UCSD-AML1 (cell line): ENCODE measurements around the gene OGA.
"Not testable (repeated sequence)": the region's sequence is repeated elsewhere in the genome, so short reads cannot be mapped to it uniquely, and the experiment has no call there.

Source experiments
- DNase-seq: peaks from one replicate; lab custom pipeline; 2025; ENCODE audit not compliant: unreplicated experiment; lab: John Stamatoyannopoulos, UW

OGA gene

GRCh38 chr10:101807158-101807557 lies 11.1 kb downstream of the OGA start:
- no peak for DNase-seq

- no peak for DNase-seq
Observed at GRCh38 chr10:101803511-101803910, 14.7 kb downstream of the OGA start.

- no peak for DNase-seq
Observed at GRCh38 chr10:101797403-101798059, 20.7 kb downstream of the OGA start.

DNA sequence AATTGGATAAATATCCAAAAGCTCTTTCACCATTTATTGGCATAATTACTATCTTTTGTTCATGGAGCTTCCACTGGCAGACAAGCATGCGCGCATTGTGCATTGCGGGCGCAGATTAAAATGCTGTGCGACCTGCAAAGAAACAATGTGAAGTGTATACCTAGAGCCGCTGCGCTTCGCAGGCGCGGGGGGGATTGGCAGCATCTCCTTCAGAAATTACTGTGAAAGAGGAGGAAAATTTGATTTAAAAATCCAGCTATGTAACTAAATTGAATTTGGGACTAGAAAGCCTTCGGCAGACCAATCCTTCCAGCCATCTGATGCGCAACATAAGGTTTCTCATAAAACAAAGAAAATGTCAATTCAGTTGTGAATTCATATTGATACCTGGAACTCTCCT lies 24.7 kb downstream of the OGA start:
- DNase-seq = no peak

DNA sequence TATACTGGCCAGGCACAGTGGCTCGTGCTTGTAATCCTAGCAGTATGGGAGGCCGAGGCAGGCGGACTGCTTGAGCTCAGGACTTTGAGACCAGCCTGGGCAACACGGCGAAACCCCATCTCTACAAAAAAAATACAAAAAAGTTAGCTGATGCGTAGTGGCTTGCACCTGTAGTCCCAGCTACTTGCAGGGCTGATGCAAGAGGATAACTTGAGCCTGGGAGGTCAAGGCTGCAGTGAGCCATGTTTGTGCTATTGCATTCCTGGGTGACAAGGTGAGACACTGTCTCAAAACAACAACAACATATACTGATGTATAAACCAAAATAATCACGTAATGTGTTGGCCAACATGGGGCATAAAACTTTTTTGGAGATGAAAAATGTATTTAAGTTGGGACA lies 28.6 kb downstream of the OGA start:
- no peak for DNase-seq

GRCh38 chr10:101789231-101789630 lies 29.0 kb downstream of the OGA start:
- not testable (repeated sequence) for DNase-seq

- DNase-seq = no peak
Observed at GRCh38 chr10:101785801-101786200, 32.4 kb downstream of the OGA start.

- DNase-seq = no peak
Observed at GRCh38 chr10:101784558-101784957, 33.7 kb downstream of the OGA start.

- no peak for DNase-seq
Observed at GRCh38 chr10:101783736-101784118, 34.5 kb downstream of the OGA start.

GRCh38 chr10:101782811-101783735 lies 35.2 kb downstream of the OGA start, which contains the start of gene NPM3:
TSS of gene NPM3 (minus strand) at chr10:101783446. CDS start at chr10:101783390, 56 bp downstream.
- peak; percentile 81 for DNase-seq

- DNase-seq = no peak
Observed at GRCh38 chr10:101781984-101782810, 36.0 kb downstream of the OGA start.

- no peak for DNase-seq
Observed at GRCh38 chr10:101781655-101781983, 36.6 kb downstream of the OGA start.

DNA sequence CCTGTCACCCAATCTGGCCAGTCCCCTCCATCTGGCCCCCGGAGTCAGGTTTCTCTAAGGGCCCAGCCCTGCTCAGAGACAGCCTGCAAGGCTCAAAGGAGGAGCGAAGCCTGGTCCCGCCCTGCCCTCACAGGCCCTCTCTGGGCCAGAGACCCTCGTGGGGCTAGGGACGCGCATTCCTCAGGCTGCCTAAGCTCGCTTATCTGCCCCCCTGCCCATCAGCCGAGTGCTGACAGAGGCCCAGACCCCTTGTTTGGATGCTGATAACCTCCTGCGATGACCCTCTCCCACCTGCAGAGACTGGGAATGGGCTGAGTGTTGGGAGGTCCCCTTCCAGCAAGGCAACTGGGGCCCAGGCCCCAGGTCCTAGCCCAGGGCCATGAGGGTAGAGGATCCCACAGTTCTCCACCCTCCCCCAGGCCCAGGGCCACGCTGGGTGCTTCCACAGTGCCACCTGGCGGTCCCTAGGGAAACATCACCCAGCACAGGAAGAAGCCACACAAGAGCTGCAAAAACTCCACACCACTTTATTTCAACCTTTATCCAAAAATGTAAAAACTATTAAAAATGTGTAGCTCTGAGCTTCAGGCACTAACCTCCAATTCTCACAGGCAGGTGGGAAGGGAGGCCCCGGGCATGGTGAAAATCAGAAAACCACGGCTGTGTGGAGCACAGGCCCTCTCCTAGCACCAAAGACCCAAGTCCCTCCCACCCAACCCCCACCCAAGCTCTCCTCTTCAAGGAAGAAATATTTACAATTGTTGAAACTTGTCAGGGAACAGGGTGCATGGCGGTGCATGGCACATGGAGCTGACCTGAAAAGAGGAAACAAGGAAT lies 37.2 kb downstream of the OGA start:
- DNase-seq = peak; percentile 70

GRCh38 chr10:101780187-101780817 lies 37.9 kb downstream of the OGA start:
- no peak for DNase-seq

- no peak for DNase-seq
Observed at GRCh38 chr10:101779544-101780186, 38.6 kb downstream of the OGA start.

DNA sequence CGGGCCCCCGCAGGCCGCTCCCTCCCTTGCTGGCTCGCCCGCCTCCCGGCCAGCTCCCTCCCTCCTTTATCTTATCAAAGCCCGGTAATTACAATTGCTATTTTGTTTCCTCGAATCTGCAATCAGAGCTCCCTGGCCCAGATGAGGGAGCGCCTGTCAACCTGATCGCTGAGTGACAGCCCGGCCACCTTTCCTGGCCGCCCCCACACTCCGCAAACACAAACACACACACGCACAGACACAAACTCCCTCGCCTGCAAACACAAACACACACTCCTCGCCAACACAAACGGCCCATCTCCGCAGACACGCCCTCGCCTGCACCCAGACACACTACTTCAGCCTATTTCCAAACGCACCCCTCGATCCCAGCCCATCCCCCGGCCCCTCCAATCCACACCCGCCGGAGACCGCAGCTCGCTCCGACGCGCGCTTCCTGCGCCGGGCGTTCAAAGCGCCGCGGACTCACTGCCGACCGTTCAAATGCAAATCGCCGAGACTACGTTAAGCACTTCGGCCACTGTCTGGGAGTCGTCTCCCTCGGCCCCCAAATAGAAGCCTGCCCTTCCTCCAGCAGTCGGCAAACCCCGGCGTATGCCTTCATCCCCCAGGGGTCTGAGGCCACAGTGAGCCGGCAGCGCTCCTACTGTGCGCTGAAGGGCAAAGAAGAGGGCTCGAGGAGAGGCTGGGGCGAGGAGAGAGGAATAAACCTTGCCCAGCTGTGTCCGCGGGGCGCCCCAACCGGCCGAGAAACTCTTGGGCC lies 39.3 kb downstream of the OGA start:
- DNase-seq = no peak

DNA sequence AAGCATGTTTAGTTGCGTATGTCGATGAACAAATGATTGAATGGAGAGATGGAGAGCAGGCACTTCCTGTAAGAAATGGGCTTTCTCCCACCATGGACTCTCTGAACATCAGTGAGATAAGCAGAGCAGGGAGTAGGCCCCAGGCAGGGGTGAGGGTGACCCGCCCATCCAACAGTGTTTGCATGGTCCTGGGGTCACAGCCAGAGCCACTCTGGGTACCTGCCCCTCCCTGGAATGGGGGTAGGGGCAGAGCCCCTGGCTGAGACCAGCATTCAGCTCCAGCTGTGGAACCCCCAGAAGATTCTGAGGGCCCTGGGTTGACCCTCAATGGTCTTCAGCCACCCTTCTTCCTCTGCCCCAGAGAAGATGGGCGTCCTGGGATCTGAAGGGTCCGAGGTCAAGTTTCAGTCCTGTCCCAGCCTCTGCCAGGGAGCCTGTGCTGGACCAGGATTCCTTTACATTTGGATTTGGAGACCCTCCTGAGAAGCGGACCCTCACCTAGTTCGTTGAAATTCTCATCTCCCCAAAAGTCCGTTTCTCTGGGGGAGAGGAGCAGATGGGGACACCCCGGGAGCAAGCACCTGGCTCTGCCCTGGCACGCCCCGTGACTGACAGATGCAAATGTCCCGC lies 40.0 kb downstream of the OGA start:
- DNase-seq = no peak

DNA sequence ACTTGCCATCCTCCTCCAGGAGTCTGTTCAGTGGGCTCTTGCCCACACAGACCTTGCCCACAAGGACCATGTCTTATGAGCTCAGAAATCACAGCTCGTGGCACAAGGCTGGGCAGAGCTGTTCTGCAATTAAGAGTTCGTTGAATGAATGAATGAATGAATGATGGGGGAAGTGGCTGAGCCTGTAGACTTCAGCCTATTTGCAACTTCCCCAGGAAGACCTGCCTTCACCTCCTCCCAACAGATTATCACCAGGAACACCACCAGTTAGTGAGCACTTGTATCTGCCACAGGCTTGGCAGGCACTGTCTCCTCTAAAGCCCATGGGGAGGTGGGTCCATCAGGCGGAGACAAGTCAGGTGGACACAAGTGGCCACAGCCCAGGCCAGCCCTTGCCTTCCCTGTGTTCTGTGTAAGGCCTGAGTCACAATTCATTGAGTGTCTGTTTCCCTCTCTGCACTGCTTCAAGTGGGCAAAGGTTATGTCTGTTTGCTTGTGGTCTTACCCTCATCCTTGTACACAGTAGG lies 40.6 kb downstream of the OGA start:
- no peak for DNase-seq
